Glomerular visceral epithelial cell (primary cell): ENCODE measurements around the gene HIBADH.

Source experiments
- DNase-seq: peaks from one replicate; pipeline ENCODE4 v3.0.0-alpha.2; 2016; ENCODE audit errors: extremely low spot score

The HIBADH gene

DNA sequence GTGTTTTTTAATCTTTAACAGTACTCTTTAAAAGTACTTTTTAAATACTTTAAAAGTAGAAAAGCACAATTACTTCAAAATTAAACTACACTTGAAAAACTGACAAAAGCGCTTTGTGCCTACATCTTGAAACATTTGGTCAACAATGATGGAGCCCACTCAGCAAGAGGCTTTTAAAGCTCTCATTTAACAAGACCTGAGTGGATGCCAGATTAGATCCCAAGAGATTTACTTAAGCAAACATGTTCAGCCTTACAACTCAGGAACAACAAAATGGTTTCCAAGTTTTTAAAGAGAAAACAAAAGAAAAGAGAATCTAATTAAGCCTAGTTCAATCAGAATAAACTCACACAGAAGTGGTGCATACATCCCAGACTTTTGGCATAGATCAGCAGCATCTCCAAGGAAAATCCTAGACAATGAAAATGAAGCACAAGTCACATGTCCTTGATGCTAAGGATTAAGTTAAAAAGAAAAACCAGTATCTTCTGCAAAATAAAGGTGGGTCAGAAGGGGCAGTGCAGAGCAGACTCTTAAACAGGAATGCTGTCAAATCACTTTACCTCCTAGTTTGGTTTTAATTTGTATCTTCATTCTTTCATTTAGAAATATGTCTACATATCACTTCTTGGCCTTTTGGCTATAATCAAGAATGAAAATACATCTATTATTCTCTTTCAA is 26.2 kb downstream of the HIBADH start:
- DNase-seq: no peak

DNA sequence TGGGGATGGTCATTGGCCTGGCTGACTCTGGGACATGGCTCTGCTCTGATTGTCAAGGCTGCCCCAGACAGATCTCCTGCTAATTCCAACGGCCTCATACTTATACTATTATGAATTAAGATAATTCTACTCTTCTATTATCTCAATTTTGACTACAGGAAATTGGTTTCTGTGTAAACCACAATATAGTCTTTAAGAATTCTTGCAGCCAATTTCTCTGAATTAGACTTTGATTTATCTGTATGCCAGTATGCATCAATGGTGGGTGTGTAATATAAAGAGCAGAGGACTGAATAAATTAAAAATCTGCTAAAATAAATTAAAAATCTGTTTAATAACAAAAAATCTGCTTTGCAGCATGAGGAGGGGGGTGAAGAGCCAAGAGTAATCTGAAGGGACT is 27.0 kb downstream of the HIBADH start:
- DNase-seq: no peak

DNA sequence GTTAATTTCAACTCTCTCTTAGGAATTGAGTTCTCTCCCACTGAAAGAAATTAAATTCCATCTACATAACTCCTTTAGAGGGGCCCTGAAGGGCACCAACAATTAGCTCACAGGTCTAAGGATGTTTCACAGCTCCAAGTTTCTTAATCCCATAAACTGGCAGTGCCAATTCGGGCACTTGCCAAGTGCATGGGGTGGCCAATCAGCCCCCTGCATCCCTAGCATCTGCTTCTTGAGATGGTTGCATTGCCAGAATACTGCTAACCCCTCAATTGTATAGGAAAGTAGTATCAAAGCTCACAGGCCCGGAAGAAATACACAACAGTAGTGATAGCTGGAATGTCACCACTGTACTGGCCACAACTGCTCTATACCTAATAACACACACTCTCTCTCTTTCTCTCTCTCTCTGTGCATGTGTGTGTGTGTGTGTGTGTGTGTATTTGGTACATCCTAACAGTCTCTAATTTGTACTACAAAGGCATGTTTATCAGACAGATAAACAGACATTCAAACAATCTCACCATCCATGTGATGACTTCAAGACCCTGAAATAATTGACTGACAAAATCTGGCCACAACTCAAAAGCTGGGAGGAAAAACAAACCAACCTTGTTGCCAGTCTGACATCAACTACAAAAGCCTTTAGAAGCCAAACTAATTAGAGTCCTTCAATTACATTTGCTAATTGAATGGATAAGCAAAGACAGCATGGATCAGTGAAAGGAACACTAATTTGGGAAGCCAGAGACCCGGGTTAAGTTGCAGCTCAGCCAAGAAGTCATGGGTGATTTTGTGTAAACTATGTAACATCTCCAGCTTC is 27.8 kb downstream of the HIBADH start:
- no peak for DNase-seq

DNA sequence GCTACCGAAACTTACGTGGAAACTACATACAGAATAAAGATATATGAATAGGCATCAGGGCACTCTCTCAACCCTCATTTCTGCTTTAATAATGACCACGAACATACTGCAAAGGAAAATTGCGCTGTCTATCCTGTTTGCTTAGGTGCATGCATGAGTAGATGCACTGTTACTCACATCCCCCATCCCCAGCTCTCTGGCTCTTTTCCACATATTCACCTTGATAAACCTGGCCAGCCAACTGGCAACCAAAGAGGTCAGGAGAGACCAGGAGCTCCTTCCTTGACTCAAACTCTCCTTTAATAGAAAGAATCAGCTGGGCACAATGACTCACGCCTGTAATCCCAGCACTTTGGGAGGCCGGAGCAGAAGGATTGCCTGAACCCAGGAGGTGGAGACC is 29.6 kb downstream of the HIBADH start:
- no peak for DNase-seq

DNA sequence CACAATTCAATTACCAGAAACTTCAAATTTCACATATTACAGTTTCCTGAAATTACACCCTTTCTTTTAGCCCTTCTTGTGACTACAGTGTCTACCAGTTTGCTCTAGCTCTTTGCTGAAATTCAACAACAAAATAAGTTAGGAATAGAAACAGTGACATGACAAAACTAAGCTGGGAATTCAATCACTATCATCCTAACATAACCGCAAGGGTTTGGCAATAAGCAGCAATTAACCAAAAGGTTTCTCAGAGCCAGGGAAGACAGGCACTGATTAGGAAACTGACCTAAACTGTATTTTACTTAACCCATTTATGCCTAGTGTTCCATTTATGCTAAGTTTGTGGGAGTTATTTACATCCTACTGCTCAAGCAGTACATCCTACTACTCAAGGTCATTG is 31.3 kb downstream of the HIBADH start:
- no peak for DNase-seq

DNA sequence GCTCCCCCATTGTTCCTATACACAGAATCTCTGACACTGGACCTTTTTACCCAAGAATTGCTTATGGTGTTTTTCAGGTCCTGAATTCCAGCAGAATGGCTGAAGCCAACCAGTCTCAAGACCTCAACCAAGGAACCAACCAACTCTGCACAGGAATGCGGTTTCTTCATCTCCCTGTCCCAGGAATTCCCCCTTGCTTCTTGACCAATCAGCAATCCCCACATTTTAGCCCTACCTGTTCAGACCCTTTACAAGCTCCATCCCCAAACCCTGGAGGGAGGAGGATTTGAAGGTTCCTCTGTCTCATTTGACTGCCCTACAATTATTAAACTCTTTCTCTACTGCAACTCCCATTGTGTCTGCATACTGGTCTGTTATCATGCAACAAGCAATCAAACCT is 35.5 kb downstream of the HIBADH start:
- DNase-seq: no peak

DNA sequence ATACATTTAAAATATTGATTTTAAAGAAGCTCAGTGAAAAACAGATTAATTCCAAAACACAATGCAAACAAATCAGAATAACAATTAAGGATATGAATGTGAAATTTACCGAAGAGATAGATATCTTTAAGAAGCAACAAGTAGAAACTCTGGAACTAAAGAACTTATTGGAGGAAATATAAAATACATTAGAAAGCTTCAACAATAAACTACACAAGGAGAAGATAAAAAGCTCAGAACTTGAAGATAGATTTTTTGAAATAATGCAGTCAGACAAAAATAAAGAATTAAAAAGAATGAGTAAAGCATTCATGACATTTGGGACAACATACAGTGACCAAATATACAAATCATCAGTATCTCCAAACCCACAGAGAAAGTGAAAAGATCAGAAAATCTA is 43.2 kb downstream of the HIBADH start:
- DNase-seq: no peak

DNA sequence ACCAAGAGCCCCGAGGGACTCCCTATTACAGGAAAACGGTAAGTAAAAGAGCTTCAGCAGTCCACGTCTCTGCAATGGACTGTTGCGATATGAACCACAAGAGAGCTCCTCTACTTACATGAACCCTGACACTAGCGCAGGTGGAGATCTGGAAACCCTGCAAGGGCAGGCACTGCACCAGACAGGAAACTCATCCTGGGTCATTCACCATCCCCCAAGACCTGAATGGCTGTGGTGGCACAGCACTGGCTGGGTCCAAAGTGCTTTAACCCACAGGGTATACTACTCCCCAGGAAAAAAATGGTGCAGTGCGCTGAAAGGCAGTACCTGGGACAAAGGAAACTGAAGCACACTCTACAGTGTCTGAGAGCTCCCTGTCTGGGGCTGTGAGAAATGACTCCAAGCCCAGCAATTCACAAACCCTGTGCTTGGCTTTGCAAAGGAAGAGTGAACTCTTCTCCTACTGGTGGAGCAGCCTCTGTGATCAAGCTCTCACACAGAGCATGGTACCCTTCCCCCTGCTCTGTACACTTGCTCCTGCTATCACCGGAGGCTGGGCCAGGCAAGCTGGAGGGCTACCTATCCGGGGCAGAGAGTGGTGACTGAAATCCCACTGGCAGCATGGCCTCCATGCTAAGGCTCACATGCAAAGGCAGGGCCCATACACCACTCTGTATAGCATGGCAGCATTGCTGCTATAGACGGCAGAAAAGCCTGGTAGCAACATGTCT is 44.9 kb downstream of the HIBADH start:
- no peak for DNase-seq

DNA sequence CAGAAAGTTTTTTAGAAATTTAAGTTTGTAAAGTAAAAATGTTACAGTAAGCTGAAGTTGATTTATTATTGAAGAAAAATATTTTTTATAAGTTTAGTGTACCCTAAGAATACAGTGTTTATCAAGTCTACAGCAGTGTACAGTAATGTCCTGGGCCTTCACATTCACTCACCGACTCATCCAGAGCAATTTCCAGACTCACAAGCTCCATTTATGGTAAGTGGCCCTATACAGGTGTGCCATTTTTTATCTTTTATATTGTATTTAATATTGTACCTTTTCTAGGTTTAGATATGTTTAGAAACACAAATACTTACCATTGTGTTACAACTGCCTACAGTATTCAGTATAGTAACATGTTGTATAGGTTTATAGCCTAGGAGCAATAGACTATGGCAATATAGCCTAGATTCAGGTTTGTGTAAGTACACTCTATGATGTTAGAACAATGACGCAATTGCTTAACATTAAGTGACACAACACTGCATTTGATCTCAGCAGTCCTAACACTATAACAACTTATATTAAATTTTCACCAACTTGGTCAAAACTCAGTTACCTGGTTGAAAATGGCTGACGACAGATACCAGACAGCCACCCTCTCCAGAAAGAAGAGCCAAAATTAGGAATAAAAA is 45.7 kb downstream of the HIBADH start:
- no peak for DNase-seq

DNA sequence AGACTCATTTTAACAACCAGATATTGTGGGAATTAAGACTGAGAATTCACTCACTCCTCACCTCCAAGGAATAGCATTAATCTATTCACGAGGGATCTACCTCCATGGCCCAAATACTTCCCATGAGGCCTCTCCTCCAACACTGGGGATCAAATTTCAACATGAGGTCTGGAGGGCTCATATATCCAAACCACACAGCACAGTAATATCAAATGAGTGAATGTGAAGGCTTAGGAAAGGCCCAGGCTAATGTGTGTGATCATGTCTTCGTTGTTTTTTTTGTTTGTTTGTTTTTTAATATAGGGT is 46.5 kb downstream of the HIBADH start:
- DNase-seq: no peak

DNA sequence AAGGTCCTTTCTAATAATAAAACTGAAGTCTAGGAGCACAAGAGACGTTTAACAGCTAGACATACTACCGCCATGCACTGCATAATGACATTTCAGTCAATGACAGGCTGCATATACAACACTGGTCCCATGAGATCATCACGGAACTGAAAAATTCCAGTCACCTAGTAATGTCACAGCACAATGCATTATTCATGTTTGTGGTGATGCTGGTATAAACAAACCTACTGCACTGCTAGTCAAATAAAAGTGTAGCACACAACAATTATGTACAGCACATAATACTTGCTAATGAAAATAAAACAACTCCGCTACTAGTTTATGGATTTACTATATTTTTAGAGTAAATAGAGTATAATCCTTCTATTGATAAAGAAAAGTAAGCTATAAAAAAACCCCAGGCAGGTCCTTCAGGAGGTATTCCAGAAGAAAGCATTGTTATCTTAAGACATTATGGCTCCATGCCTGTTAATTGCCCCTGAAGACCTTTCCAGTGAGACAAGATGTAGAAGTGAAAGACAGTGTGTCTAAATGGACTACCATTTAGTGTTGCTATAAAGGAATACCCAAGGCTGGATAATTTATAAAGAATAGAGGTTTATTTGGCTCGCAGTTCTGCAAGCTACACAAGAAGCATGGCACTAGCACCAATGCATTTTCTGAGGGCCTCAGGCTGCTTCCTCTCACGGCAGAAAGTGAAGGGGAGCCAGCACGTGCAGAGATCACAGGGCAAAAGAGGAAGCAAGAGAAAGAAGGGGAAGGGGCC is 47.1 kb downstream of the HIBADH start:
- no peak for DNase-seq

DNA sequence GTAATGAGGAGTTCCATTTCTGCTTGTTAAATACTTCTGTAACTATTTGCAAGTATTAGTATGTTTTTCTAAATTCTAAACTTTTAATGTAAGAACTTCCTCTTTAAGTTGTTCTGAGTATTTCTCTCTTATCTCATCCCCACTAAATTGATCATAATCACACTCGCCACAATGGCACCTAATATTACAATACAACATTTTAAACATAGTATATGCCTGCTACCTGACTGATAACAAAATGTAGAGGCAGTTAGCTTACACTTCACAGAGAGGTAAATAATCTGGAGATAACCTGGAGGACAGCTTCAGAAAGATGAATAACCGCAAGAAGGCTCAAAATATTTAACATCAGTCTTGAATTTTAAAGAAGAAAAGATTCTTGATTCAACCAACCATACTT is 48.6 kb downstream of the HIBADH start:
- DNase-seq: no peak

DNA sequence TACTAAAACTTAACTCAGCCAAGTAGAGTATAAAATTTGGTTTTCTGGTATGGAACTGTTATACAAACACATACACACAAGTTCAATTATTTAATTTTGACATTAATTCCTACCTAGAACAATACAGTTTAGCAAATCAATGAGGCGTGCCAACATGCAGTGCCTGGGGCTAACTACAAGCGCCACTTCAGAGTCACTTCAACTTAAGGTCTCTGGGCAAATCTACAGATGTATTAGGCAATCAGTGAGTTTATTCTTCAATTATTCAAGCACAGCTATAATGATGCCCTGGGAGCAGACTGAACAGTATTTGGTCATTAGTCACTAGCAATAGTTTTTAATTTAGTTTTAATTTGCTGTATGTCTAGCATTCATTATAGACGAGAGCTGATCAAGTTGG is 51.6 kb downstream of the HIBADH start:
- no peak for DNase-seq

DNA sequence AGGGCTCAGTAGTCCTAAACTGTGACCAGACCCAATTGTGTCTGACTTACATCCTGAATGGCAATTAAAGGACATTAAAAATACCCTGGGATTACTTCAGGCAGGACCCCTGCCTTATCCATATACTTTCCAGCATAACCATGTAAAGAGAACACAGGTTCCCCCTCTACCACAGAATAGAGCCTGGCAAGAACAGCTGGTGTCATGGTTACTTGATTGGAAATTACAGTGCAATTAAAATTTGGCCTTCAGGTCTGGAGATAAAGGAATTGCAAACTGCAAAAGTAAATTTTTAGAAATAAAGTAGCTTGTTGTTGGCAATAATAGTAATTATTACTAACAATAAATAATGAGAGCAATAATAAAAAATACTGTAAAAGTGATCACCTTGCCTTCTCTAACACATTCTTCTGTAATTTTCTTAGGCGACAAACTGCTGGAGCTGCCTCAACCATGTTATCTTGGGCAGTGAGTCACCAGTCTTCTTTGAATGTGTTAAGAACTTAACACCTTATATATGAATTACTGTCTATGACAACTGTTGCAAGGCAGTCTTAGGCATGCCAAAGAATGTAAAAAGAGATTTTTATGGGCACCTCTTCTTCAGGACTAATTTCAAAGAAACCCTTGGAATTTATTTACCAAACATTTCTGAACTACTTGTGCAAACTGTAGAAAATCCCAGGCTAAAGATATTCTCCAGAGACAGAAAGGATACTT is 53.7 kb downstream of the HIBADH start:
- DNase-seq: peak; percentile 33

DNA sequence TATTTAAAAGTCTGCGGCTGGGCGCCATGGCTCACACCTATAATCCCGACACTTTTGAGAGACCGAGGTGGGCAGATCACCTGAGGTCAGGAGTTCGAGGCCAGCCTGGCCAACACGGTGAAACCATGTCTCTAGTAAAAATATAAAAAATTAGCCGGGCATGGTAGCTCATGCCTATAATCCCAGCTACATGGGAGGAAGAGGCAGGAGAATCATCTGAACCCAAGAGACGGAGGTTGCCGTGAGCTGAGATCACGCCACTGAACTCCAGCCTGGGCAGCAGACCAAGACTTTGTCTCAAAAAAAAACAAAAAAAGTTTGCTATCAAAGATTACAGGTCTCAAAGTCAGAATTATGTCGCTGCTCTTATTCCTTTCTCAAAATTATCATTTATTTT is 55.5 kb downstream of the HIBADH start:
- no peak for DNase-seq

DNA sequence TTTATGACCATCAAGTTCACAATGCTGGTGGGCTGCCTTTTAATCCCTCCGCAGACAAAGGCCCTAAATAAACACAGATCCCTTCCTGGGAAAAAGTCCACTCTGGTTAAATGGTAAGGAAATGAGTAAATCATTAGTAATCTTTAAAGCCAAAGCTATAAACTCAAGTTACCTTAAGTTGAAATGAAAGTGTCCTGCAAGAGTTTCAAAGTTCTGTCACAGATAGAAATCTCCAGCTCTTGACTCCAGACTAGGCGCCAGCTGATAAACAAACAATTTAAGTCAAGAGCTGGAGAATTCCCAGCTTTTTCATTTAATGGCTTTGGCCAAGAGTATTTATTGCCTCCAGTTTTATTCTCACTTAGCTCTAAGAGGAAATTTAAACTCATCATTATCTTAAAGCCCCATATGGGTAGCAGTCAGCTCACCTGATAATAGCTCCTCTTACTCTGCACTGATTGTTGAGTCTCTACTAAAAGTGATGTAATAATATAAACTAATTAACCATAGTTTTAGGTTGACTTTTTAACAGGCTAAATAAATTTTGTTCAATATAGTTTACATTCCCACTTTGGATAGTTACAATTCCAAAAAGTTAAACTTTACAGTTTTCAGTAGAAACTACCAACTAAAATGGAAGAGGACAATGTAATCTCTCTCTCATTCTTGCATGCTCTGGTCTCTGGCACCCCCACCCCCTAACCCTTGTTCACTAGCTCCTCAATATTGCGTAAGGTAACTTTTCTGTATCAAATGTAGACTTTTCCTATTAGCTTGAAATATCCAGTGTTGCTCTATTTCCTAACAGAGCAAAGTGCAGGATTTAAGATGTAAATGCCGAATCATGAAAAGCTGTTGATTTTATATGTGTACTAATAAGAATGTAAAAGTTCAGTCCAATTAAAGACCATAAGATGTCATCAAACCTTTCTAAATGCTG is 56.1 kb downstream of the HIBADH start:
- DNase-seq: peak; percentile 35

DNA sequence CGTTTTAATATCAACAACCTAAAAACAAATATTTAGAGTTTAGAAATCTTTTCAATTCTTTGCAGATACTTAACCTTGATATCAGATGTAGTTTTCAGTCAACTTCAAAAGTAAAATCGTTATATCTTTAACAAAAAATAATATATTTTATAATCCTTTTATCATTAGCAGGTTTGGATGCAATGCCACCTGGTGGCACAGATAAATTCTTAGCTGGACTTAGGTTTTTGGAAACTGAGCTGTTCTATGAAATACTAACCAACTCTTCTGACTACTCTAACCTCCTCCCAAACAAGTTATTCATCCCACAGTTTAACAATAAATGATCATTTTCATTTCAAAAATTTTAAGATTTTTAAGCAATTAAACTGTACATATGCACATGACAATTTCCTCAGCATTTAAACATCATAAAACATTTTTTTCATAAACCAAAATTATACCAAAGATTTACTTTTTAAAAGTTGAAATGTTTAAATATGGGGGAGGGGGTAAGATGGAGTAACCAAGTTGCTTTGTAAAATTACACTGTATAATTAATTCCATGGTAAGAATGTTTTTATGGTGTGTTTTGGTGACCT is 56.9 kb downstream of the HIBADH start:
- DNase-seq: peak; percentile 12

DNA sequence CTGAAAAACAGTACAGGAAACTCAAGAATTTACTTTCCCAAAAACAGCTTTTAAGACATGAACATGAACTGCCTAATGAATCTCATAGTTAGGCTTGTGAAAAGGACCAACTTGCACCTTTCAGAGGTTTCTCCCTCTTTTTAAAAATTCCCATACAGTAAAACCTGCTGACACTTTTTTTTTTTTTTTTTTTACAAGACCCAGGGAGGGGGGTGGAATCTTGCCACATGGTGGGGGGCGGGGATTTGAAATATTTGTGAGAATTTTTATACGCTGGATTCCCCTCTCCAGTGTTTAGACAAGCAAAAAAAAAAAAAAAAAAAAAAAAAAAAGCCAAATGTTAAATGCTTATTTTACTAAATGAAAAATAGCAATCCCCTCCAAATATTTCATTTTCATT is 57.4 kb downstream of the HIBADH start:
- DNase-seq: no peak

DNA sequence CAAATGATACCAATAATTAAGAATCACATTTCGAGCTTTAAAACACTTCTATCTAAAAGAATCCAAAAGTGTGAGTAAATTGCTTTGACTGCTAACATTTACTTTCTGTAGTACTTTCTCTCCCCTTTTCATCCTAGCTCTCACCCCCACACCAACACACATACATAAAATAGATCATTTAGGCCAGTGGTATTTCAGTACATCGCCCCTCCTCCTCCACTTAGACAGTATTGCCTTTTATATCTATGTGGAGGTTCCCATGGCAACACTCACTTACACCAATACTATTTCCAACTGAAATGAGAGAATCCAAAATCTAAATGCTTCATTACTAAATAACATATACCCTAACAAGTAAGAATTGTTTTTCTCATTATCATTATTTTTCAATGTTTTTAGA is 58.9 kb downstream of the HIBADH start:
- DNase-seq: no peak

DNA sequence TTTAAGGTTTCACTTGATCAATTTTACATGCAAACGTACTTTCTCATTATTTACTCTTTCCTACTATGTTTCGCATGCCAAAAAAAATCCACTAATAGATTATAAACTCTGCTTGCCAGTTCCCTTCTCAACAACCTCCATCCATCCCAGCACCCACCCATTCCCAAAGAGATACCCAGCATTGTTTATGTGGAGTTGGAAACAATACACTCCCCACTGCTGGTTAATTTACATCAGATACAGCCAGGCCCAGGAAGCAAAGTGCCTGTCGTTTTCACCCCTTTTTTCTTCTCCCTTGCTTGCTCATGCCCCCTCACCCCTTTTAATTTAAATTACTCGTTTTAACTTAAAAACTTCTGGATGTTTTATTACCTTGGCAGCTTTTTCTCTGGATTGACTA is 59.9 kb downstream of the HIBADH start:
- no peak for DNase-seq
